Measurements from ENCODE around the gene RNF213. TPM values are rescaled to one million over a fixed set of nuclear protein-coding genes. Genes with fewer than 3 reads are reported as not detected.

Gene RNF213
- total RNA-seq, 1 donor: 134 TPM

- no peak for DNase-seq (ENCODE audit: insufficient read length, low spot score, missing footprints)
- H3K27ac ChIP-seq (ENCODE audit: low read depth, low read length): no peak overlapping the region
- no peak overlapping the region for H2AFZ ChIP-seq (ENCODE audit: low read length)
- peaks cover 14% of the 10 kb centered on the region for H4K20me1 ChIP-seq (ENCODE audit: insufficient read depth, low read length)
- H3K4me2 ChIP-seq (ENCODE audit: insufficient read depth, low read length): no peak overlapping the region
- H3K36me3 ChIP-seq (ENCODE audit: insufficient read depth, low read length): peaks cover 76% of the 10 kb centered on the region
- no peaks in the 10 kb centered on the region for H3K27me3 ChIP-seq (ENCODE audit: insufficient read depth, low read length)
- no peaks in the 10 kb centered on the region for H3K79me2 ChIP-seq (ENCODE audit: insufficient read depth, low read length)
- H3K9me3 ChIP-seq (ENCODE audit: low read depth, low read length): no peaks in the 10 kb centered on the region
- no peaks in the 10 kb centered on the region for H3K4me1 ChIP-seq (ENCODE audit: insufficient read depth, low read length)
- TF ChIP-seq, protein P1, sequence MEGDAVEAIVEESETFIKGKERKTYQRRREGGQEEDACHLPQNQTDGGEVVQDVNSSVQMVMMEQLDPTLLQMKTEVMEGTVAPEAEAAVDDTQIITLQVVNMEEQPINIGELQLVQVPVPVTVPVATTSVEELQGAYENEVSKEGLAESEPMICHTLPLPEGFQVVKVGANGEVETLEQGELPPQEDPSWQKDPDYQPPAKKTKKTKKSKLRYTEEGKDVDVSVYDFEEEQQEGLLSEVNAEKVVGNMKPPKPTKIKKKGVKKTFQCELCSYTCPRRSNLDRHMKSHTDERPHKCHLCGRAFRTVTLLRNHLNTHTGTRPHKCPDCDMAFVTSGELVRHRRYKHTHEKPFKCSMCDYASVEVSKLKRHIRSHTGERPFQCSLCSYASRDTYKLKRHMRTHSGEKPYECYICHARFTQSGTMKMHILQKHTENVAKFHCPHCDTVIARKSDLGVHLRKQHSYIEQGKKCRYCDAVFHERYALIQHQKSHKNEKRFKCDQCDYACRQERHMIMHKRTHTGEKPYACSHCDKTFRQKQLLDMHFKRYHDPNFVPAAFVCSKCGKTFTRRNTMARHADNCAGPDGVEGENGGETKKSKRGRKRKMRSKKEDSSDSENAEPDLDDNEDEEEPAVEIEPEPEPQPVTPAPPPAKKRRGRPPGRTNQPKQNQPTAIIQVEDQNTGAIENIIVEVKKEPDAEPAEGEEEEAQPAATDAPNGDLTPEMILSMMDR (IDR thresholded peaks at IDR 0.05; ENCODE audit: extremely low read depth, low read depth, low read length): no peak
- no peak overlapping the region for H3K4me3 ChIP-seq (ENCODE audit: insufficient read depth, low read length)
Measured at GRCh38 chr17:80291260-80291659, 30.6 kb downstream of the RNF213 start.

DNA sequence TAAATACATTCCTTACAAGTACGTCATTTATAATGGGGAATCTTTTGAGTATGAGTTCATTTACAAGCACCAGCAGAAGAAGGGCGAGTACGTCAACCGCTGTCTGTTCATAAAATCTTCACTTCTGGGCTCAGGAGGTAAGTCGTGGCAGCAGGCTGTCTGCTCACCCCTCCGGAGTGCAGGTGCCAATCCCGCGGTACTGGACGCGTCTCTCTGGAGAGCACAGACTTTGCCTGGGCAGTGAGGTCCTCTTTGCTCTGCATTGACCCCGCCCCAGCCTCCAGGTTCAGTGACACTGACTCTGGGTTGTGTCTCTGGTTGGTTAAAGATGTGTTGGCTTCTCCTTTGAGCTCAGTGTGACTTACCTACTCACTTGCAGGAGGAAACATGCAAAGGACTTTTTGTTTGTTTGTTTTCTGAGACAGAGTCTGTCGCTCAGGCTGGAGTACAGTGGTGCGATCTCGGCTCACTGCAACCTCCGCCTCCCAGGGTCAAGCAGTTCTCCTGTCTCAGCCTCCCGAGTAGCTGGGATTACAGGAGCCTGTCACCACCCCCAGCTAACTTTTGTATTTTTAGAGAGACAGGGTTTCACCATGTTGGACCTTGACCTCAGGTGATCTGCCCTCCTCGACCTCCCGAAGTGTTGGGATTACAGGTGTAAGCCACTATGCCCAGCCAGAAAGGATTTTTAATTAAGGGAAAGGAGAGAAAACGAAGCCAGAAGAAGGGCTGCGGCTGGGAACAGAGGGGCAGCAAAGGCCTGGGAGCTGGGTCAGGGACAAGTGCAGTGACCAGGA is 31.2 kb downstream of the RNF213 start:
- Histone ChIP-seq H3K27me3 (ENCODE audit: insufficient read depth, low read length) (no peaks in the 10 kb centered on the region), H3K79me2 (ENCODE audit: insufficient read depth, low read length) (no peaks in the 10 kb centered on the region), H3K4me1 (ENCODE audit: insufficient read depth, low read length) (no peaks in the 10 kb centered on the region), H3K4me2 (ENCODE audit: insufficient read depth, low read length) (no peak overlapping the region), H2AFZ (ENCODE audit: low read length) (no peak overlapping the region), H3K9me3 (ENCODE audit: low read depth, low read length) (no peaks in the 10 kb centered on the region), H4K20me1 (ENCODE audit: insufficient read depth, low read length) (peaks cover 14% of the 10 kb centered on the region), H3K4me3 (ENCODE audit: insufficient read depth, low read length) (no peak overlapping the region), H3K36me3 (ENCODE audit: insufficient read depth, low read length) (peaks cover 78% of the 10 kb centered on the region), H3K27ac (ENCODE audit: low read depth, low read length) (no peak overlapping the region)
- peak; percentile 56 for DNase-seq (ENCODE audit: insufficient read length, low spot score, missing footprints)
- TF ChIP-seq, protein P1 (IDR thresholded peaks at IDR 0.05; ENCODE audit: extremely low read depth, low read depth, low read length): no peak

DNA sequence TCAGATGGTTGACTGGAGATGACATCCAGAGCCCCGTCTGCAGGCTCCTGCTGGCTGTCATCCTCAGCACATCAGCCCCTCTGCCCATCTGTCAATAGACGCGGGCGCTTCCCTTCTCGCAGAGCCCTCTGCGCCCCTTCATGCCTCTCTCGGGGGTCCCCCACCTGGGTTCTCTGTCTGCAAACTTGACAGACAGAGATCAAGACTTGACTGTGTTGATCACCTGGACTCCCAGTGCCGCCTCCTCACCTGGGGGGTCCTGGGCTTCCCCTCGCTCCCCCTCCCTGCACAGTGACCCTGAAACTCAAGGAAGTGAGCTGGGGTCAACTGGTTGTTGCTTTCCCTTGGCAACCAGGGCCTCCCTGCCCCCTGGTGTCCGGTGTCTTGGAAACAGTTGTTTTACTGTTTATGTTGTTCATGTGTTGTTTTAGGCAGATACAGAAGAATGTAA is 31.9 kb downstream of the RNF213 start:
- H2AFZ ChIP-seq (ENCODE audit: low read length): no peak overlapping the region
- H4K20me1 ChIP-seq (ENCODE audit: insufficient read depth, low read length): peaks cover 14% of the 10 kb centered on the region
- H3K27me3 ChIP-seq (ENCODE audit: insufficient read depth, low read length): no peaks in the 10 kb centered on the region
- H3K36me3 ChIP-seq (ENCODE audit: insufficient read depth, low read length): peaks cover 77% of the 10 kb centered on the region
- no peaks in the 10 kb centered on the region for H3K9me3 ChIP-seq (ENCODE audit: low read depth, low read length)
- no peak overlapping the region for H3K27ac ChIP-seq (ENCODE audit: low read depth, low read length)
- DNase-seq (ENCODE audit: insufficient read length, low spot score, missing footprints): peak; percentile 83
- no peaks in the 10 kb centered on the region for H3K4me1 ChIP-seq (ENCODE audit: insufficient read depth, low read length)
- TF ChIP-seq, protein P1 (IDR thresholded peaks at IDR 0.05; ENCODE audit: extremely low read depth, low read depth, low read length): no peak
- no peak overlapping the region for H3K4me3 ChIP-seq (ENCODE audit: insufficient read depth, low read length)
- H3K4me2 ChIP-seq (ENCODE audit: insufficient read depth, low read length): no peak overlapping the region
- H3K79me2 ChIP-seq (ENCODE audit: insufficient read depth, low read length): no peaks in the 10 kb centered on the region

DNA sequence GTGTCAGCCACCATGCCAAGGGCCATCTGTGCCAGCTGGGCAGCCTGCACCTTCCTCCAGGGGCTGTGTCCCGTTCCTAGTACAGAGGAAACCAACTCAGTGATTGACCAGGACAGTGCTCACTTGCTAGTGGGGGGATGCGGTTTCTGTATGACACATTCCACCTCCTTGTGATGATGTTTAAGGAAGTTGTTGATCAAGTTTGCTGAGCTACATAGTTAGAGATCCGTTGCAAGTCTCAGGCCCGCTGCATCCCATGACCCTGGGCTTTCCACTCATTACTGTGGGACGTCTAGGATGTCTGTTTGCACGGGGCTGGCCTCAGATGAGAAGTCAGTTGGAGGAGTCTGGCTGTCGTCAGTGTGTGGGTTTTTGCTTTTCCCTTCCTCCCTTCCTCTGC is 33.6 kb downstream of the RNF213 start:
- Histone ChIP-seq H3K9me3 (ENCODE audit: low read depth, low read length) (no peaks in the 10 kb centered on the region), H2AFZ (ENCODE audit: low read length) (no peak overlapping the region), H3K36me3 (ENCODE audit: insufficient read depth, low read length) (peaks cover 77% of the 10 kb centered on the region), H3K27ac (ENCODE audit: low read depth, low read length) (no peak overlapping the region), H3K4me2 (ENCODE audit: insufficient read depth, low read length) (no peak overlapping the region), H3K4me1 (ENCODE audit: insufficient read depth, low read length) (no peaks in the 10 kb centered on the region), H3K79me2 (ENCODE audit: insufficient read depth, low read length) (no peaks in the 10 kb centered on the region), H4K20me1 (ENCODE audit: insufficient read depth, low read length) (peaks cover 14% of the 10 kb centered on the region), H3K4me3 (ENCODE audit: insufficient read depth, low read length) (no peak overlapping the region), H3K27me3 (ENCODE audit: insufficient read depth, low read length) (no peaks in the 10 kb centered on the region)
- TF ChIP-seq, protein P1 (IDR thresholded peaks at IDR 0.05; ENCODE audit: extremely low read depth, low read depth, low read length): no peak
- peak; percentile 8 for DNase-seq (ENCODE audit: insufficient read length, low spot score, missing footprints)
